Measurements from ENCODE around the gene CDC5L. TPM values are rescaled to one million over a fixed set of nuclear protein-coding genes. Genes with fewer than 3 reads are reported as not detected.

Gene CDC5L
- total RNA-seq, 4 donors from 2014 or later: 9.9 to 23.1 (median 15.3) TPM

- Histone ChIP-seq H3K36me3 (no peaks in the 10 kb centered on the region), H3K27ac (no peak overlapping the region), H3K27me3 (no peaks in the 10 kb centered on the region), H3K9me3 (no peaks in the 10 kb centered on the region), H3K4me3 (no peak overlapping the region), H3K4me1 (peaks cover 0 to 5% (median 0%) of the 10 kb centered on the region in 4 donors)
- DNase-seq: no peak
- no peak for TF ChIP-seq POLR2A (IDR thresholded peaks at IDR 0.05)
- TF ChIP-seq CTCF (IDR thresholded peaks at IDR 0.05): no peak
Measured at GRCh38 chr6:44476849-44477248, 89.3 kb downstream of the CDC5L start.

GRCh38 chr6:44477293-44477894 is 89.9 kb downstream of the CDC5L start:
- DNase-seq: no peak
- no peak for TF ChIP-seq POLR2A (IDR thresholded peaks at IDR 0.05)
- no peak for TF ChIP-seq CTCF (IDR thresholded peaks at IDR 0.05)
- no peak overlapping the region for H3K27ac ChIP-seq
- H3K4me1 ChIP-seq: peaks cover 0 to 5% (median 0%) of the 10 kb centered on the region in 4 donors
- H3K27me3 ChIP-seq: no peaks in the 10 kb centered on the region
- no peaks in the 10 kb centered on the region for H3K36me3 ChIP-seq
- no peak overlapping the region for H3K4me3 ChIP-seq
- H3K9me3 ChIP-seq: no peaks in the 10 kb centered on the region

GRCh38 chr6:44478158-44478557 is 90.7 kb downstream of the CDC5L start:
- TF ChIP-seq CTCF (IDR thresholded peaks at IDR 0.05): no peak
- no peak for TF ChIP-seq POLR2A (IDR thresholded peaks at IDR 0.05)
- H3K9me3 ChIP-seq: no peaks in the 10 kb centered on the region
- no peaks in the 10 kb centered on the region for H3K36me3 ChIP-seq
- no peak for DNase-seq
- no peak overlapping the region for H3K27ac ChIP-seq
- H3K4me1 ChIP-seq: peaks cover 0 to 5% (median 0%) of the 10 kb centered on the region in 4 donors
- H3K4me3 ChIP-seq: no peak overlapping the region
- H3K27me3 ChIP-seq: no peaks in the 10 kb centered on the region

GRCh38 chr6:44478591-44479254 is 91.2 kb downstream of the CDC5L start:
- TF ChIP-seq CTCF (IDR thresholded peaks at IDR 0.05) (no peak), POLR2A (IDR thresholded peaks at IDR 0.05) (no peak)
- no peak overlapping the region for H3K4me3 ChIP-seq
- no peaks in the 10 kb centered on the region for H3K9me3 ChIP-seq
- H3K4me1 ChIP-seq: peaks cover 0 to 5% (median 0%) of the 10 kb centered on the region in 4 donors
- H3K27ac ChIP-seq: no peak overlapping the region
- no peaks in the 10 kb centered on the region for H3K27me3 ChIP-seq
- no peak for DNase-seq
- no peaks in the 10 kb centered on the region for H3K36me3 ChIP-seq

GRCh38 chr6:44480097-44480541 is 92.6 kb downstream of the CDC5L start:
- Histone ChIP-seq H3K9me3 (no peaks in the 10 kb centered on the region), H3K27ac (no peak overlapping the region), H3K4me3 (no peak overlapping the region), H3K4me1 (peaks cover 0 to 5% (median 0%) of the 10 kb centered on the region in 4 donors), H3K27me3 (no peaks in the 10 kb centered on the region), H3K36me3 (no peaks in the 10 kb centered on the region)
- no peak for DNase-seq
- TF ChIP-seq POLR2A (IDR thresholded peaks at IDR 0.05): no peak
- TF ChIP-seq CTCF (IDR thresholded peaks at IDR 0.05): no peak
